Stimulated activated CD8-positive, alpha-beta memory T cell treated with anti-CD3 and anti-CD28 coated beads, Interleukin-12 subunit alpha, Interleukin-12 subunit beta, amount 100 ng/mL, for 1 hour (primary cell): Measurements from ENCODE around the gene CCDC86.

ENCODE experiments used
- DNase-seq: peaks from one replicate; pipeline ENCODE4 v3.0.0-alpha.2; 2020; ENCODE audit warnings: low read depth

The CCDC86 gene

DNA sequence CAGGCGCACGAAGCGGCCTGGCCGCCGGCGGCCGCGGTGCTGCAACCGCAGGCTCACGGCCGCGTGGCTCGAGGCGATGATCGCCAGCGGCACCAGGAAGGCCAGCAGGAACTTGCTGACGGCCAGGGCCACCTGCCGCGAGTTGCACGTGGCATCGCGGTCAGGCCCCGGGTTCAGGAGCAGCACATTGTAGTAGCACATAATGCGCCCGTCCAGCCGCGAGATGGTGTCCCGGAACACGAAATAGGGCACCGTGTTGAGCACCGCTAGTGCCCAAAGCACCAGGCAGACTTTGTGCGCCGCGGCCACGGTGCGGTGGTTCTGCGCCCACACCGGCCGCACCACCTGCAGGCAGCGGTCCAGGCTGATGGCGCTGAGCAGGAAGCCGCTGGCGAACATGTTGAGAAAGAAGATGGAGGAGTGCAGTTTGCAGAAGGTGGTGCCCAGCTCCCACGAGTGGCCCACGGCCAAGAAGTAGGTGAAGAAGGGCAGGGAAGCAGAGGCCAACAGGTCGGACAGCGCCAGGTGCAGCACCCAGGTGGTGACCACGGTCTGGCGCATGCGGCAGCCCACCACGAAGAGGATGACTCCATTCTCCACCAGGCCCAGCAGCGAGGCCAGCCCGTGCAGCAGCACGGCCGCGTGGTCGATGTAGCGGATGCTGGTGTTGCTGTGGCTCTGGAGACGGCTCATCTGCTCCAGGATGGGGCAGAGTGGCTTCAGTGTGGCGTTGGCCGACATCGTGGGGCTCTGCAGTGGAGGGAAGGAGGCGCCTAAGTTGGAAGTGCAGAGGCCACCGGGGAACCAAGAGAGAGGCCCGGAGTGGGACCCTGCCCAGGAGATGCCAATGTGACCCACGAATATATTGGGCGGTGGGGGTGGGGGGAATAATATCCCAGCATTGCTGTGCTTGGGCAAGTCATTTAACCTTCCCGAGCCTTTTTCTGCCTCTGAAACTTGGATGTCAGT, 11.4 kb downstream of the CCDC86 start:
- DNase-seq, result no peak

DNA sequence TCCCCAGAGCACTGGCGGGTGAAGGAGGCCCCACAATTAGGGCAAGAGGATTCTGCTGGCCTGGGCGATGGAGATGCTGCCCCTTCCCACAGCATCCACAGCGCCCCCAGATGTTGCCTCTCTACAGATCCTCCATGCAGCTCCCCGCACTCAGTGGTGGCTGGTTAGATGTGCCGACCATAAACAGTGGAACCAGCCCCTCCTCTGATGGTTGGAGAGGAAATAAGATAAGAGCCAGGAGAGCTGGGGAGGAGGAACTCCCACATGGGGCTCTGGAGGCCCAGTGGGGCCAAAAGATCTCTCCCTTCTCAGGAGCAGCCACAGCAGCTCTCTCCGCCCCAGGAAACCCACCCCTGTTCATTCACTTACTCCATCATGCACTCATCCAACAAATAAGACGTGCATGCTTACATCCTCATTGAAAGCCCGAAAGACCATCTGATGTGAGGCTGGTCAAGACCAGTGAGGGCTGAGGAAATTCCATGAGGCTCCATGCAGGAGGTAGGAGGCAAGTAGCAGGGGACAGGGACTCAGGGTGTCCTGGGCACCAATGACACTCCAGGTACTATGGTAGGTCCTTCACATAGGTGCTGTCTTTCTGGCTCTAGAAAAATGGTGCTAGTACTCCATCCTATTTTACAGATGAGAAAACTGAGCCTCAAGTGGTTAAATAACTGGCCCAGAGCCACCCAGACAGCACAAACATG, 12.4 kb downstream of the CCDC86 start:
- no peak for DNase-seq

DNA sequence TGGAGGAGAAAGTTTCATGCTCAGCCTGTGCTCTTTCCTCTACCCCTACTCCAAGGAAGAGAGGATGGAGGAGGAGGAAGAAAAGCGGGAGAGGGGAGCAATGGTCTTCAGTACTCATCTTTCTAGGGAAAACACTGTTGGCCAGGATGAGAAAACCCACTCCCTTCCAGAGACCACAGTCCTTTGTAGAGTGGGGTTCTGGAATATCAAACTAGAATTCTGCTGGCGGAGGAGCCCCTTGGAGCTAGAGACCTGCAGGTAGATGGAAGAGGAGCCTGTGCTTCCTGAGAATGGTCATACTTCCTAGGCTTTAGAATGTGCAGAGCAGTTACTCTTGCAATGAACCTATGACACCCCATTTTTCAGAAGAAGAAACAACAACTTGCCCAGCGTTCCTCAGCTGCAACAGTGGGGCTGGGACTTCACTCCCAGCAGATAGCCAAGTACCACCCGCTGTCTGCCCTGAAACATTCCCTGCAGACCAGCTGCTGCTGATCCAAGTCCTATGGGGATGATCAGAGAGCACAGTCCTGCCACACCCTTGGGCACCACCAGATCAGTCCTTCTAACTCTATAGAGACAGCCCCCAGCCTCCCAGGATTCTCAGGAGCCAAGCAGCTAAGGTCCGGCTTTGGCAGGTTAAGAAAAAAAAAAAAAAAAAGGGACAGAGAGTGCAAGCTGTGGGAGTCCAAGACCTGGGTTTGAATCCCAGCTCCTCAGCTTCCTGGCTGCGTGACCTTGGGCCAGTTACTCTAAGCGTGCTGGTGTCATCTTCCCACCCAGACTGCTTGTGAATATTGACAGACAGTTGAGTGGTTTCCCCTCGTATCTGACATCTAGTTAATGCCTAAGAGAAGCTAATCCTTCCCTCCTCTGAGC, 13.2 kb downstream of the CCDC86 start:
- no peak for DNase-seq

GRCh38 chr11:60855726-60856633, 14.1 kb downstream of the CCDC86 start, which contains the start of gene PTGDR2:
Gene PTGDR2, minus strand, starts transcription at chr11:60855950. Its CDS starts 2,228 bp downstream, at chr11:60853722.
- DNase-seq, result no peak

- no peak for DNase-seq
Measured at GRCh38 chr11:60857378-60858232, 15.7 kb downstream of the CCDC86 start.

DNA sequence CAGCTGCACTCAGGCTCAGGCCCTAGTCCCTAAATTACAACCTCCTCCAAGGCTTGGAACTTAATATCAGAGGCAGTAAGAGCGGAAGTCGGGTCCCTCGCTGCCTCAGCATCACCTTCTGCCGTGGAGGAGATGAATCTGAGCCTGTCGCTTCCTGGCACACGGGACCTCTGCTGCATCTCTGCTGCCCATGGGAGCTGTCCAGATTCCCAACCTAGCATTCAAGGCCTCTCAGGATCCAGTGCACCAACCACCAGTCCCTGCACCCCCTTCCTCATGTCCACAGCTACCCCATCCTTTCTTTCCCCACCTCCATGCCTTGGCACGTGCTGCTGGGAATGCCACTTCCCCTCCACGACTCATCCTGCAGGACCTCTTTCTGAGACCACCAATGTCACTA, 16.3 kb downstream of the CCDC86 start:
- no peak for DNase-seq

GRCh38 chr11:60858731-60859464, 17.0 kb downstream of the CCDC86 start:
- DNase-seq, result no peak

- no peak for DNase-seq
Measured at GRCh38 chr11:60859616-60860250, 17.8 kb downstream of the CCDC86 start.

GRCh38 chr11:60860943-60861342, 19.0 kb downstream of the CCDC86 start:
- no peak for DNase-seq

DNA sequence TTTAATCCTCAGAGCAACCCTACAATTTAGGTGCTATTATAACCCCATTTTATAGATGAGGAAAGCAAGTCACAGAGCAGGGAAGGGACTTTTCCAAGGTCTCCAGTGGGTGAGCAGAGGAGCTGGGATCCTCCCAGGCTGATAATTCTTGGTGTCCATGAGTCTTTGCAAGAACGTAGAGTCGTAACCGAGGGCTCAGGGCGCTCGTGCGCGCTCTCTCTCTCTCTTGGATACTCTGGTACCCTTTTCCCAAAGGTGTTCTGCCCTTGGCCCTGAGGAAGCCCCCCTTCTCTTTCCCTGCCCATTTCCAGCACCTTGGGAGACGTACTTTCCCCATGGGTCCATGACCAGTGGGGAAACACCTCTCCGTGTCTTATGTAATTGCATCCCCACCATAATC, 20.3 kb downstream of the CCDC86 start:
- no peak for DNase-seq

DNA sequence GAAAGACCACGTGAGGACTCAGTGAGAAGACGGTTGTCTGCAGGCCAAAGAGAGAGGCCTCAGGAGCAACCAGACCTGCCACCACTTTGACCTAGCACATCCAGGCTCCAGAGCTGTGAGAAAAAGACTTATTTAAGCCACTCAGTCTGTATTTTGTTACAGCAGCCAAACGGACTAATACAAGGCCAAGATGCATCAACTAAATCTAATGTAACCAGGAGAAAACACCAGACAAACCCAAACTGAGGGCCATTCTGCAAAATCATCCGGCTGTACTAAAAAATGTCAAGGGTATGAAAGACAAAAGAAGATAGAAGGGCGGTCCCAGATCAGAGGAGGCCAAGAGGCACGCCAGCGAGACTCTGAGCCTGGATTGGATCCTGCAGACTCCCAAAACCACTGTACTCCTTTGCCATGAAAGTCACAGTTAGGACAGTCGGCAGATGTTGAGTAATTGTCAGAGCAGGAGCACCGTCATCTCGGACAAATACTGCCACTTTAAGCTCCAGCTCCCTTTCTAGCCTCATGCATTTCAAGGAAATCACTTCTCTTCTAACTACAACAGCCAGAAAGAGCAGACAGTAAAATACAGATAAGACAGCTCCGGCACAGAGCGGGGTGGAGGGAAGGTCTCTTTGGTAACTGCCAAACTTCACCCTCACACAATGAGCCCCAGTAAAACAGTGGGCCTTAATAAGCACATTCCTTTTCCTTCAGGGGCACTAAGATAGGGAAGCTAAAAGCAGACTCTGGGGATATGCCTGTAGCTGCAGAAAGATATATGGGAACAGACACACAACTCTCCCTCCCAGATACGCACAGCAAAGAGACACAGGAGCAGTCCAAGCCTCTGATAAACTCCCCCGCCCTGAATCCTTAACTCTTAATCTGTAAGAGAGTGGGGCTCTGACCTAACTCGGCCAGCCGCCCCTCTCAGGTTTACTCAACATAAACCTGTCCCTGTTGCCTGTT, 21.9 kb downstream of the CCDC86 start:
- DNase-seq, result no peak

DNA sequence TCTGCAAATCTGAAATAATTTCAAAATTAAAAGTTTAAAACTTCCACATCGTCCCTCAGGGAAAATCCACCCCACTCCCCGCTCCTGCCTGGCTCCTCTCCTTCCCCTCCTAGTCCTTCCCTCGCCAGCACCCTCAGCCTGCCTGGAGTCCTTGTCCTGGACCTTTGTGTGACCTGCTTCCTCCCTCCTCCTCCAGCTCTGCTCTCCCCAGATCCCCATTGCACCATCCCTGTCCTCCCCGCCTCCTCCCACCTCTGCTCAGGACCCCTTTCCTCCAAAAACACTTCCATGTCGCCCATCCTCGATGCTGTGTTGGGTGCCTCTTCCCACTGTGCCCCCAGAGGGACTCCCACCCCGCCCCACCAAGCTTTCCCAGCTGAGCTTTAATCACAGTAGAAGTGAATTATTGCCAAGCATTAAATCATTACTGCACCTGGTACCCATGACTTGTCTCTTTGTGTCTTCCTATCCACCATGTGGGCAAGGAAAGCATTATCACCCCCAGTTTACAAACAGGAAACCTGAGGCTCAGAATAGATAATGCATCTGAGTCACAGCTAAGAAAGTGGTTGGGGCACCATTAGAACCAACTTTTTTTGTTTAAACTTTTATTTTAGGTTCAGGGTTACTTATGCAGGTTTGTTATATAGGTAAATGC, 23.1 kb downstream of the CCDC86 start:
- no peak for DNase-seq

DNA sequence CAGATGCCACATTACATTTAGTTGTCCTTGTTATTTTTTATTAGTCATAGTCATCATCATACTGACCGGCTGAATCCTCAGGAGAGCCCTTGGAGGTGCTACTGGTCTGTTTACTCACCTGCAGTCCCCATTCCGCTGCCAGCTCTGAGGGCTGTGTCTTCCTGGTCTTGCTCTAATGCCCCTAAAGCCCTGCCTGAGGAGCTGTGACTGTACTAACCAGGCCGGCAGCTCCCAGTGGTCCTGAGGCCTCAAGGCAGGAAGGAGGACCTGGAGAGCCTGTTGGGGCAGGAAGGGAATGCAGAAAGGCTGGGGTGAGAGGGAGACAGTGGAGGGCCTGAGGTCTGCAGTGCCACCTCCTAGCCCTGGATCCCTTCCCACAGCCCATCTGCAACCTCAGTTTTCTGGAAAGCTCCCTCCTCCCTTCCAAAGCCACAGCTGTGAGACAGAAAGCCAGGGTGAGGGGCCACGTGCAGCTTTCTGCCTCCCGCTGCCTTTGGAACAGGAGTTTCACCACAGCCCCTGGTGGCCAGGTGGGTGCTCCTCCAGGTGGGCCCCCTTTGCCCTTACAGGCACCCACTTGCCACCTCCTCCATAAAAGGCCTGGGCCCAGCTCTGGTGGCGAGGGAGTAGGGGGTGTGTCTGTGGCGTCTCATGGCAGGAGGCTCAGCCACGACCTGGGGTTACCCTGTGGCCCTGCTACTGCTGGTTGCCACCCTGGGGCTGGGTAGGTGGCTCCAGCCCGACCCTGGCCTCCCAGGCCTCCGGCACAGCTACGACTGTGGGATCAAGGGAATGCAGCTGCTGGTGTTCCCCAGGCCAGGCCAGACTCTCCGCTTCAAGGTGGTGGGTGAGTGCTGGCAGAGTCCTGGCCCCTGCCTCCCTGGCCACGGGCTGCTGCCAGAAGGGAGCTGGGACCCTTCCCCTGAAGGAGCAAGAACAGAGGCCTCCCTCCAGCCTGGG, 25.3 kb downstream of the CCDC86 start, which contains the start of gene ZP1:
Gene ZP1 (plus strand): TSS at position 632 of the 960 bp plus-strand sequence. CDS start 20 bp downstream, at position 652.
- DNase-seq, result no peak

- no peak for DNase-seq
Measured at GRCh38 chr11:60867871-60868681, 26.2 kb downstream of the CCDC86 start.
